ENCODE measurements around the gene F3.

F3 gene

DNA sequence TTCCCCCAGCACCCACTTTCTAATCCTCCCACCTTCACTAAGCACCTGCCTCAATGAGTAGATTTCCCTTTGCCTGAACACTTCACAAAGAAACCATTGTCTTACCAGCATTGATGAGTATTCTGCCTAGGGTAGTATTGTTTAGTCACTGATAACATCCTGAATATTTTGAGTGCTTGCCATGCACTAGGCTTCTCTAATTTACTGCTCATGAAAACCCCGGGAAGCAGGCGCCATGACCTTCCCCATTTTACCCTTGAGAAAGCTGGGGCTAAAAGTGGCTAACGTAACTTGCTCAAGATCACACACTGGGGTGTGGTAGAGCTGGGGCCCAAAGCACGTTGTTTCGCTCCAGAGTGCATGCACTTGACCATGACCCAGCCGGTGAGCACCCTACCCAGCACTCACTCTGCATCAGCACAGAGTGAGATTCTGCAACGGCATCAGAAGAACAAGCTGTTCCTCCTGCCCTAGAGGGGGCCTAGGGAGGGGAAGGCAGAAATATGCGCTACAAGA is 10.6 kb upstream of the F3 start:
- DNase-seq (ENCODE audit: low spot score), result no peak

DNA sequence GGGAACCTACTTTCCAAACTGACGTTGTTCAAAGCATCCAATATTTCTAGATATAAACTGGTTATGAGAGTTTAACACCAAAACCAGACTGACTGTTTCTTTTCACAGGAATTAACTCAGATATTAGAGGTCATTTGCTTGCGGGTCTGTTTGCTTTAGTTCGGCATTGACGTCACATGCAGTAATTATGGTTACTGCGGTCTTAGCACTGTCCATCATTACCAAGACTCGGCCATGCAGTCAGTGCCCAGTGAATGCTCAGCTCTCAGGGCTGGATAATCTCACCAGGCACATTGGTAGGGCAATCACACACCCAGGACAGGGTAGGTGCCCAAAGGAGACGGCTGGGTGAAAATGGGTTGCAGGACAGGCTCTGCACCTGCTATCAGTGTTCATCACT is 9.9 kb upstream of the F3 start:
- DNase-seq (ENCODE audit: low spot score), result no peak

DNA sequence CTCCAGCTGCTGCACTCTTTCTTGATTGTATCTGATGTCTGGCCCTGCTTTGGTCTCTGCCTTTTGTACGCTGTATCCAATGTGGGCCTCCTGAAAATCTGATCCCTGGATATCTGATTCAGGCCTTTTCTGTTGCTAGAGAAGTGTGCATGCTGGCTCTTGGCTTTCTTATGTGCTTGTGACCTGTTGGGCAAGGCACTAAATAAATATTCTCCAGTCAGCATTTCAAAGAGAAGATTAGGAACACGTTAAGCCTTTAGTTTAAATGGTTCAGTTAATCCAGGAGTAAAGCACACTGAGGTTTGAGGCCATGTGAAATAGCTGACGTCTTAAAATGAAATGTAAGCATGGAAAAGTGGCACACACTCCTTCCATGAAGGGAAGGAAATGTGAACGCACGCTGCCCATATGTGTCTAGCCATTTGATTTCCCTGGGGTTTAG is 9.3 kb upstream of the F3 start:
- DNase-seq (ENCODE audit: low spot score), result no peak

DNA sequence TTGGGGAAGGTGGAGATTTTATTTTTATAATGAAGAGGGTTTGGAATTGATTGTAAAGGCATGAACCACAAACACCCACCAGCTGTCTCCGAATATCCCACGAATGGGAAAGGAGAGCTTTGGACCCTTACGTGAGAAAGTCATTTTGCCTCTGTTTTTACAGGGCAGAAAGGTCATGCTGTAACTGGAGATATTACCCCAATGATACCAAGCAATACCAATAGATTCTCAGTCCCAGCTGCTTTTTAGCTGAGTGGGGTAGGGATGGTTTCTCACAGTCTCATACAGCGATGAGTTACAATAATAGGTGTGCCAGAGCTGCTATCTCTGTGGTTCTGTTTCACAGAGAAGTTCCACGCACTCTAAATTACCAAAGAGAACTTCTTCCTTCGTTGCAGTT is 8.8 kb upstream of the F3 start:
- DNase-seq (ENCODE audit: low spot score), result no peak

DNA sequence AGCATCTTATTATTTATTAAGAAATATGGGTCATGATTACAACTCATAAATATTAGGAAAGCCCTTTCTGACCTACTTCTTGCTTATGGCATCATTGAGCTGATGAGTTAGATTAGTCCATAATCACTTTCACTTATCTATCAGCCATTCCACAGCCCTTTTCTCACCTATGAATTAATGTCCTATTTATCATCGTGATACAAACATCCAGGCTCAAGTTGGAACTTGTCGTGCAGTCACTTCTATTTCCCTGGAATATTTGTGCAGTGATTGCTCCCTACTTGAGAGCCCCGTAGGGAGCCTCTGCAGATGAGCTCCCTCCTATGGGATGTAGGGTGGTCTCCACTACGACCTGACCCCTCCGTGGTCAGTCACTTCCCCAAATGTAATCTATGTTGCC is 8.1 kb upstream of the F3 start:
- no peak for DNase-seq (ENCODE audit: low spot score)

DNA sequence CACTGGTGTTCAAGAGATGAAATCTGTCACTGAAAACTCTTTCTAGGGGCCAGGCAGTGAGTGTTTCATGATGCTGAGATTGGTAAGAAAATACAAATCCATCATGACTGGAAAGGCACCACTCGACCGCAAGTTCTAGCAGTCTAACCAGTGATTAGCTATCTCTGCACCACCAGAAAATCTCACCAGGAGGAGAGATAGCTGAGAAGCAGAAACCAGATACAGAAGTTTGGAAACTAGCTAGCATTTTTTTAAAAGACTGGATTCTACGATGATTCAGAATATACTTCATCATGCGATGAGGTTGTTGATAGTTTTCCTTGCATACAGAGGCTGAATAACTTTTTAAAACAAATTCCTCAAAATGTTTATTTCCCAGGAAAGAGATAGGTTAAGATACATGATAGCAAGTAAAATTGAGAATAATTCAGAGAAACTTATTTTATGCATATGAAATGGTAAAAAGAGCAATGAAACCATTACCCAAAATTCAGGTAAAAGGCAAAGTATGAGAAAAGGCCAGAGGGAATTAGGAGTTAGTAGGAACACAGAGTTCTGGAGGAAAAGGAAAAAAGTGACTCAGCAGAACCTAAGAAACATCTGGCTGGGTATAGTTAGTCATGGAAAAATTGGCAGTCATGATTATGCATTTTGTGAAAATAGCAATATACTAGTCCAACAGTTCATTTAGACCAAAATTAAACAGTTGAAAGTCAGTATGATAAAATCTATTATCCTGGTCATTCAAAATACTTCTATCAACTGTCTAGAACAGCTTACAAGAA is 3.3 kb upstream of the F3 start:
- DNase-seq (ENCODE audit: low spot score), result no peak

DNA sequence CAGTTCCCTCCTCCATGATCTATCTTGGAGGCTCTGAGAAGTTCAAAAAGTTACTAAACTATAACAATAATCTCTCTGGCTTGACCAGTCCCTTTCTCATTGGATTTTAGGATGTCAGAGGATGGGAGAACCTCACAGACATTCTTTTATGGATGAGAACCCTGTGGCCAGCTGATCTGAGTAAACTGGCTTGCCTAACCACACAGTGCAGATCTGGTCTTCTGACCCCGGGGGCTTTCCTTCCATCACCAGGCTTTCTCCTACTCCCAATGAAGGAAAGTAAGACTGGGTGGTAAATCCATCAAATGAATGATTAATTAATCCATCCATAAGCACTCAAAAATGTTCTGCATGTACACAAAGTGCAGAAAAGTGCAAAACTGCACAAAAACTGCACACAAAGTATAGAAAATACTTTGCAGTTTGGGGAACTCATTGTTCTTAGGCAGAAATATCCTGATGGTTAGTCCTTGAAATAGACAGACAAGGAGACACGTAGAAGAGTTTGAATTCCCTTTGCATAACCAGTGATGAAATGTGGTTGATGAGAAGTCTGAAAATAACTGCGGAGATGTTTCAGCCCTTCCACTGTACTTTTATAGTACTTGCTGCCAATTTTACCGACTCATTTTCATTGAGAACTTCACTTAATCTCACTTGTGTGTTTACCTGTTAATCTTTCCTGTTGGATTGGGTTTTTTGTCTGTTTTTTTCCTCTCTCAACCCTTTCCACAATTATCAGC is 2.5 kb upstream of the F3 start:
- no peak for DNase-seq (ENCODE audit: low spot score)

DNA sequence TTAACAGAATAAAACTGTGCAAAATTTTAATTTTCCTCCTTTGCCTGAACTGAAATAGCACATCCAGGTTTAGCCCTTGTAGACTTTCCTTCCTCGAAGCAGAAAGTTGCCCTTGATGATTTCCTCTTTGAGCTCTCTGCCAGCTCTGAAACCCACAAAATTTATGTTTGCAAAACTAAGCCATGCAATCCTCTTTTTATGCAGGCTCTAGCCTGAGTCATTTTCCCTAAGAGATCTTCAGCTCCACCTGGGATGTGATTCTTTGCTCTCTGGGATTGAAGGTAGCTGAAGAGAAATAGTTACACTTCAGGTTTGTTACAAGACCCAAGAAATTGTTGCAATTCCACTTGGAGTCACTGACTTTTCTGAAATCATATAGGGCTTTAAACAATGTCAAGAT is 1.4 kb upstream of the F3 start:
- no peak for DNase-seq (ENCODE audit: low spot score)

DNA sequence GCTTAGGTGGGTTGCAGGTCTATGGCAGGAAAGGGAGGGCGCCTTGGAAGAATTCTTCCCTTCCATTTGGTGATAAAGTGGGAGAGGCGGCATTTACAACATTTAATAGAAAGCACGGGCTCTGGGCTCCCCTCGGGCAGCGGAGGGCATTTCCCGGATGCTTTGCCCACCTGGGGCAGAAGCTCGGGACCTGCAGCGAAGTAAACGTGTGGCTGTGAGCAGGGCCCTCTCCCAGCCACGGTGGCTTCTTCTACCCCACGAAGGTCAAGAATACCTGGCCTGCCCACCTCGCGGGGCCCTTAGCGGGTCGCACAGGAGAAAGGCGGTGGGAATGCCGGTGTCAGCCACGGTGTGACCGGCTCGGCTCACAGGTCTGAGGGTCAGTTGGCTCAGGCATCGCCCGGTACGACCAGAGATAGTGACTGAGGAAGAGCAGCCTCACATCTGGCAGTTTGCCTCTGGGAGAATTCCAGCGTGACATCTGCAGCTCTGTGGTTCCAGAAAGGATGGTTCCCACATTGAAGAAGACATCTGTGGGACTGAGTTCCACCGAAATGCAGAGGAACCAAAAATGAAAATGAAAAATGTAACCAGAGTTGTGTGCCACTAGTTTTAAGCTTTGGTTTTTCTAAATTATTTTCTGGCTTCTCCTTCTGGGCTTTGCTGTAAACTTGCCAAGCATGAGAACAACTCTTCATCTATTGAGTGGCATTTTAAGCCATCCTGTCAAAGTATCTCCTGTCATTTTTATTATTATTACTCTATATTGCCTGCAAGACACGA is 720 bp upstream of the F3 start:
- no peak for DNase-seq (ENCODE audit: low spot score)

DNA sequence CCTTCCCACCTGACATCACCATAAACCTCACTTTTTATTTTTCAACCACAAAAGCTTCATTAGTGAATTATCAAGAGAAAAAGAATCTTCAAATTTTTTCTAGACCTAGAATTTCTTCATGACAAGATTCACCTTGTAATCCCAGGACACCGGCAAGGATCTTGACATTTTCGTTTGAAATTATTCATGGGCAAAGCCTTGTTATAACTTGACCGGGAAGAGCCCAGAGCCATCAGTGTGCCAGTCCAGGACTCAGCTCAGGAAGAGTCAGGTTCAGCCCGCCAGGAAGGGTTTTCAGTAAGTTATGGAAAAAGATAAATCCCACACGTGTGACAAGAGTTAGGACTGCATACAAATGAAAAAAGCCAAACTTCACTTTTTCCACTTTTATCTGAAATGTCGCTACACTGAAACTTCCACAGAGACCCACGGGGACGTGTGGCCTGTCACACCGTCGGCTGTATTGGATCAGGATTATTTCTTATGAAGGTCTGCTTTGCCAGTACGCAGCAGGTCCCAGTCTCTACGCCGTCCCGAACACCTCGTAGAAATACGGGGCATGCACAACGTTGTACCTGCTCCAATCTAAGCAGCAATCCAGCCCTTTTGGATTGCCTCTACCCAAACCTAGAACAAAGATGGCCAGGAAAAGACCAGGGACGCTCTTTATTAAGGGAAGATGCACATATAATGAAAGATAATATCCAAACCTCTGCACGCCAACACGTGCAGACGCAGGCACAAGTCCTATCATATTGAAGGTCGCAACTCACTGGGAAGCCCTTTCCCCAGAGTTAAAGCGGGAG is 916 bp downstream of the F3 start:
- no peak for DNase-seq (ENCODE audit: low spot score)

DNA sequence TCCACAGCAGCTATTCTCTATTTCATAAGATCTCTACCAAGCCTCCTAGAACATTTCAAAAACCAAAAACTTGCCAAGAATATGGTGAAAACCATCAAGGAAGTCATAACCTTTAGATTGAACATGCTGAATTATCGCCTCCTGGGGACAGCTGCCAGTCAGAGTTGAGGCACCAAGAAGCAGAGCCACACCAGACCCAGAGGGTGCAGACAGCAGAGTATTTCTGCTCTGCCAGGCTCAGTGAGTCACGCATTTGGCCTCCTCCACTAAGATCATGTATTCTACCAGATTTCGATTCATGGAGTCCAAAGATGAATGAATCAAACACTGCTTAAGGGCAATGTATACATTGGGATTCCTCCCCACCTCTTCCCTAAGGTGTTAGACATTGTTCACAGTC is 2.1 kb downstream of the F3 start:
- DNase-seq (ENCODE audit: low spot score), result no peak

DNA sequence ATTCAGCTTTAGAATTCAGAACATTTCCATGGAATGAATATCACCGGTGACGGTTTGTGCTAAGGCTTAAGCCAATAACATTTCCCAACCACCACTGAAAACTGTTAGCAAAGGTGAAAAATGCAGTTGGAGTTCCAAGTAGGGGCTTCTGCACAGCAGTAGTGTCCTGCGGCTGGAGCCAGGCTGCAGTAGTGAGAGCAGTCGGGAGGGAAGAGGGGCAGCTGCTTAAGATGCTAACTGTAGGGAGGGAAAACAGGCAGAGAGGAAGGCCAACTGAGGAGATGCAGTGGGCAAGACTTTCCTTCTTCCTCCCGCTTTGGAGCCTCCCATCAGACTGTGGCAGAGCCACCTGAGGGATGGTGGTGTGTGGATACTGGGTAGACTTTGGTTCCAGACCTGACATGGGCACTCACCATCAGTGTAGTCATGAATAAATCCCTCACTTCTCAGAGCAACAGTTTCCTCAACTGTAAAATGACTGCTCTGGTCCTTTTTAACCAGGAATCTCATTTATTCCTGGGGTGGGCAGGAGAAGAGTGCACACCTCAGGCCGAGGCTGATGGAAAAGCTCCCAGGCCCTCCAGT is 3.2 kb downstream of the F3 start:
- no peak for DNase-seq (ENCODE audit: low spot score)

DNA sequence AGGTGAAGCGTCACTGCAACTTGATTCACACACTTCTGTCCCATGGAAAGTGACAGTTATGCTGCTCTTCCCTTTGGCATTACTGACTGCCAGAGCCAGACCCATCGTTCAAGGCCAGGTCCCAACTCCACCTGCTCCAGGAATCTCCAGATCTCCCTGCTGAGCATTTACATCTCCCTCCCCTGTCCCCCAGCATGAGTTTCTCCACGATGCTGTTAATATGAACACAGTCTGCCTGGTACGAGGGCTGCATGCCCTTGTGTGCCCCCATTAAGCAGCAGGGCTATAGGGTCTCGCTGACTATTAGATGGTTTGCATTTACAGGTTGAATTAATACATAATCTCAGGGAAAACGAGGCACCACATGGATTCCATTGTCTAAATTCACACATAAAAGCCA is 4.3 kb downstream of the F3 start:
- DNase-seq (ENCODE audit: low spot score), result no peak

DNA sequence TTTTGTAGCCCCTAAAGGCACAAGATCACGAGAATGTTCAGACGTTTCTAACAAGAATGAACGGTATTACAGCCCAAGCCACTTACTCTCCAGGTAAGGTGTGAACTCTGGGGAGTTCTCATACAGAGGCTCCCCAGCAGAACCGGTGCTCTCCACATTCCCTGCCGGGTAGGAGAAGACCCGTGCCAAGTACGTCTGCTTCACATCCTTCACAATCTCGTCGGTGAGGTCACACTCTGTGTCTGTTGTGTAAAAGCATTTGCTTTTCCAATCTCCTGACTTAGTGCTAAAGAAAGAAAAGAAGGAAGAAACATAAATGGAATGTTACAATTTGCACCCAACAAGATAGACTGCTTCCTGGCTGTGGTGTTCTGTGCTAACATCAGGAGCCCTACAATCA is 5.7 kb downstream of the F3 start:
- DNase-seq (ENCODE audit: low spot score), result no peak

DNA sequence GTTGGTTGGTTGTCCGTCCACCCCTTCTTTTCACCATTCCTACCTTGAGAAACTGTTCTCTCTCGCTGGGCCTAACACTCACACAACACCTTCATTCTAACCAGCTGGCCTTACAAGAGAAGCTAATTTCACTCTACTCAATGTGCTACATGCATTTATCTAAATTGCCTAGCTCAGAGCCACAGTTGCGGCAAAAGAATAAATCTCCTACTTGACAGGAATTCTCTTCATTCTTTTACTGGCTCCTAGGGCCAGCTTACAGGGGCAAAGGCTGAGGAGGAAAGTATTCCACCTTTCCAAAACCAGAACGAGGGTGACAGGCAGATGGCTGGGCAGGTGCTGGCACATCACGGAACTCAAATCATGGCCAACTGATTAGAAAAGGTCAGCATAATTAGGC is 6.5 kb downstream of the F3 start:
- no peak for DNase-seq (ENCODE audit: low spot score)

DNA sequence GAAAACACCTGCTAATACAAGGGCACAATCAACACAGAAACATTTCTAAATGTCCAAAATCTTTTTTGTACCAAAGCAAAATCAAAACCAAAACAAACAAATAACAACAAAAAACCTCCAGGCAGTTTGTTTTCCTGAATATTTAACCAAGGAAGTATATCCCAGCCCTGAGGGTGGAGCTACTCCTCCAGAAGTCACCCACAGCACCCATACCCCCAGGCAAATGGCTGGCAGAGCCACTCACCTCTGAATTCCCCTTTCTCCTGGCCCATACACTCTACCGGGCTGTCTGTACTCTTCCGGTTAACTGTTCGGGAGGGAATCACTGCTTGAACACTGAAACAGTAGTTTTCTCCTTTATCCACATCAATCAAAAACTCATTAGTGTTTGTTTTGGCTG is 9.5 kb downstream of the F3 start:
- no peak for DNase-seq (ENCODE audit: low spot score)

DNA sequence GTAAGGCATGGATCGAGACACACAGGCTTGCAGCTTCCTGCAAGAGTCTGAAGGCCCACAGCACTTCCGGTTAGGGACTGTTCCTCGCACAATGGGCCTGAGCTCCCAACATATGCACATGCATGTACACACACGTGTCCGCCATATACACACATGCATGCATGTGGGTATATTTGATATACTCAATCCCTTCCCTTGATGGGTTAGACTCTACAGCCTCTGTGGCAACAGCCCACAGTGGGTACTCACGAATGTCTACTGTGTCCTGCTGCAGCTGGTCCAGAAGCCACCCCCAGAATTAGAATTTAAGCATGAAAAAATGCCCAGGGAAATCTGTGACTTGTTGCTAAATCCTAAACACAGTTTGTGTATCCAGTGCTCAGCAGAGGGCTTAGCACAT is 9.9 kb downstream of the F3 start:
- DNase-seq (ENCODE audit: low spot score), result no peak

DNA sequence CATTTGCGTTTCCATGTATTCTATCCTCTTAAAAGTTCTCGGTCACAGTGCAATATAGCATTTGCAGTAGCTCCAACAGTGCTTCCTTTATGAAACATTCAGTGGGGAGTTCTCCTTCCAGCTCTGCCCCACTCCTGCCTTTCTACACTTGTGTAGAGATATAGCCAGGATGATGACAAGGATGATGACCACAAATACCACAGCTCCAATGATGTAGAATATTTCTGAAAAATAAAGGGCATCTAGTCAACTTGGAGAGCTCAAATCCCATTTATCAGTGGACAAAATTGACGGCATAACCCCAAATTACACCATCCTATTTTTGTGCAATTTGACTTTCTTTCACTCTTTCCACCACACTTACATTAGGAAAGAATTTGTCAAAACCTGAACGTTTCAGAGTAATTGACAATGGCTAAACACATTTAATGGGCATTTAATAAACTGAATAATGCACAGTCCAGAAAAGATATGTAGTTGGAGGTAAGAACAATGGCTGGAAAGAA is 11.1 kb downstream of the F3 start:
- DNase-seq (ENCODE audit: low spot score), result no peak

DNA sequence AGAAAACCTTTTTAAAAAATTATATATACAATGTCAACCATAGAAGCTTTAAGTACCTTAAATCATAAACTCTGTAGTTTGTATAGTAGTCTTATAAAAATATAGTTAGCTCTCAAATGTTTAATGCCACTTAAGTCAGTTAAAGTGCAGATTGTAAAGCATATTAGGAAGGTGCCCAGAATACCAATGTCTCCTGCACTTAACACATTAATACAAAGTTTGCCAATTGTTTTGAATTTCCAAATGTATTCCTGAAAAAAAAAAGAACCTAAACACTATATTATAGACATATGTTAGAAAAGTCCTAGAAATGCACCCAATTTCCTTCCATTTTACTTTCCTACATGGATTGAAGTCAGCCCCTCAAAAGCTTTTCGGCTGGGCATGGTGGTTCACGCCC is 12.1 kb downstream of the F3 start:
- no peak for DNase-seq (ENCODE audit: low spot score)

DNA sequence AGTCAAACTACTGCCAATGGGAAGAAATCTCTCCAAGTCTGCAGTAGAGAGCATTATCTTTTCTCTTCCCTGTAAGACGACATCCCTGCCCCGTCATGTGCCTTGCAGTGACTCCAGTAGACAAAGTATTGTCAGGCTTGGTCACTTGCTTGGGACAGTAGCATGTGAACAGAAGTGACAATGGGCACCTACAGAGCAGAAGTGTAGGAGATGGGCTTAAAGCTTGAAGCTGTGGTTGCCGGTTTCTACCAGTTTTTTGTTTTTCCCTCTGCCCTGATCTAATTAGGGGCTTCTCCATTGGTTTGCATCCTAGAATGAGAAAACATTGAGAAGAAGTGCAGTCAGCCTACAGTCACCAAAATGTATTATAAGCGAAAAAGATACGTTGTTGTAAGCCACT is 12.7 kb downstream of the F3 start:
- DNase-seq (ENCODE audit: low spot score), result no peak

DNA sequence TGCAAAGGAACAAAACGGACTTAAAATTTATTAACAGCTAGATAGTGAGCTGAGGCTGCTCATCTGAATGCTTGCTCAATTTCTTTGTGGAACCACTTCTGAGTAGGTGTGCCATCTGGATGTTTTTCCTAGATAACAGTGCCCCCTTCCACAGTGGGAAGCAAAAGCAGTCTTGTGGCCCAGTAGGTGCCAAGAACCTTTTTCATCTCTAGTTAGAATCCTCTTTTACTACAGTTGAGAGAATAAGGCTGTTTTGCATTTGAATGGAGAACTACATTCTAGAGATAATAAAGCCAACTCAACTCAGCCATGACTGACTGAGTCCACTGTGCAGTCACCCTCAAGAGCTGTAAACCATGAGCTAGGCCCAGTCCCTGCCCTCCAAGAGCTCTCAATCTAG is 13.3 kb downstream of the F3 start:
- DNase-seq (ENCODE audit: low spot score), result no peak

All from hematopoietic multipotent progenitor cell treated with erythropoietin and hydrocortisone succinate and interleukin-3 and kit ligand, for 15 days (in vitro differentiated cells).